ENCODE results near the gene WWOX.

WWOX gene

GRCh38 chr16:79104567-79104966 is 1005.1 kb downstream of the WWOX start:
- no peak for DNase-seq (ENCODE audit: low spot score)

GRCh38 chr16:79107301-79107700 is 1007.8 kb downstream of the WWOX start:
- no peak for DNase-seq (ENCODE audit: low spot score)

GRCh38 chr16:79109771-79110170 is 1010.3 kb downstream of the WWOX start:
- DNase-seq (ENCODE audit: low spot score) = no peak

- no peak for DNase-seq (ENCODE audit: low spot score)
Measured at GRCh38 chr16:79110242-79110641, 1010.8 kb downstream of the WWOX start.

- no peak for DNase-seq (ENCODE audit: low spot score)
Measured at GRCh38 chr16:79110953-79111352, 1011.5 kb downstream of the WWOX start.

- DNase-seq (ENCODE audit: low spot score) = no peak
Measured at GRCh38 chr16:79112462-79112861, 1013.0 kb downstream of the WWOX start.

- DNase-seq (ENCODE audit: low spot score) = no peak
Measured at GRCh38 chr16:79113826-79114225, 1014.4 kb downstream of the WWOX start.

GRCh38 chr16:79114759-79115158 is 1015.3 kb downstream of the WWOX start:
- DNase-seq (ENCODE audit: low spot score) = no peak

- no peak for DNase-seq (ENCODE audit: low spot score)
Measured at GRCh38 chr16:79121906-79122305, 1022.5 kb downstream of the WWOX start.

GRCh38 chr16:79122343-79122742 is 1022.9 kb downstream of the WWOX start:
- DNase-seq (ENCODE audit: low spot score) = no peak

GRCh38 chr16:79124016-79124756 is 1024.7 kb downstream of the WWOX start:
- no peak for DNase-seq (ENCODE audit: low spot score)

GRCh38 chr16:79127766-79128165 is 1028.3 kb downstream of the WWOX start:
- DNase-seq (ENCODE audit: low spot score) = no peak

GRCh38 chr16:79128706-79129105 is 1029.3 kb downstream of the WWOX start:
- no peak for DNase-seq (ENCODE audit: low spot score)

- DNase-seq (ENCODE audit: low spot score) = no peak
Measured at GRCh38 chr16:79130616-79131015, 1031.2 kb downstream of the WWOX start.

GRCh38 chr16:79131321-79132075 is 1032.0 kb downstream of the WWOX start:
- DNase-seq (ENCODE audit: low spot score) = no peak

GRCh38 chr16:79132701-79133100 is 1033.2 kb downstream of the WWOX start:
- no peak for DNase-seq (ENCODE audit: low spot score)

GRCh38 chr16:79134300-79134699 is 1034.8 kb downstream of the WWOX start:
- no peak for DNase-seq (ENCODE audit: low spot score)

- no peak for DNase-seq (ENCODE audit: low spot score)
Measured at GRCh38 chr16:79136955-79137354, 1037.5 kb downstream of the WWOX start.

- DNase-seq (ENCODE audit: low spot score) = no peak
Measured at GRCh38 chr16:79137426-79137939, 1038.0 kb downstream of the WWOX start.

- no peak for DNase-seq (ENCODE audit: low spot score)
Measured at GRCh38 chr16:79139799-79140198, 1040.3 kb downstream of the WWOX start.

GRCh38 chr16:79143026-79143425 is 1043.6 kb downstream of the WWOX start:
- DNase-seq (ENCODE audit: low spot score) = no peak

- no peak for DNase-seq (ENCODE audit: low spot score)
Measured at GRCh38 chr16:79150151-79150550, 1050.7 kb downstream of the WWOX start.

- no peak for DNase-seq (ENCODE audit: low spot score)
Measured at GRCh38 chr16:79150632-79151310, 1051.3 kb downstream of the WWOX start.
